Stimulated activated naive CD4-positive, alpha-beta T cell treated with Interleukin-2 at 50 U/mL for 16 hours (primary cell): Measurements from ENCODE around the gene OR52W1.

Source experiments
- DNase-seq: peaks from one replicate; lab custom pipeline; 2025; lab: John Stamatoyannopoulos, UW

OR52W1 gene, protein sequence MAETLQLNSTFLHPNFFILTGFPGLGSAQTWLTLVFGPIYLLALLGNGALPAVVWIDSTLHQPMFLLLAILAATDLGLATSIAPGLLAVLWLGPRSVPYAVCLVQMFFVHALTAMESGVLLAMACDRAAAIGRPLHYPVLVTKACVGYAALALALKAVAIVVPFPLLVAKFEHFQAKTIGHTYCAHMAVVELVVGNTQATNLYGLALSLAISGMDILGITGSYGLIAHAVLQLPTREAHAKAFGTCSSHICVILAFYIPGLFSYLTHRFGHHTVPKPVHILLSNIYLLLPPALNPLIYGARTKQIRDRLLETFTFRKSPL

GRCh38 chr11:6199174-6199810, at the start of gene OR52W1:
OR52W1 (plus strand) TSS chr11:6199224; CDS start chr11:6199224, 0 bp downstream.
- no peak for DNase-seq

- DNase-seq = no peak
Measured at GRCh38 chr11:6151117-6151516, 47.9 kb upstream of the OR52W1 start.

- no peak for DNase-seq
Measured at GRCh38 chr11:6152126-6152525, 46.9 kb upstream of the OR52W1 start.

DNA sequence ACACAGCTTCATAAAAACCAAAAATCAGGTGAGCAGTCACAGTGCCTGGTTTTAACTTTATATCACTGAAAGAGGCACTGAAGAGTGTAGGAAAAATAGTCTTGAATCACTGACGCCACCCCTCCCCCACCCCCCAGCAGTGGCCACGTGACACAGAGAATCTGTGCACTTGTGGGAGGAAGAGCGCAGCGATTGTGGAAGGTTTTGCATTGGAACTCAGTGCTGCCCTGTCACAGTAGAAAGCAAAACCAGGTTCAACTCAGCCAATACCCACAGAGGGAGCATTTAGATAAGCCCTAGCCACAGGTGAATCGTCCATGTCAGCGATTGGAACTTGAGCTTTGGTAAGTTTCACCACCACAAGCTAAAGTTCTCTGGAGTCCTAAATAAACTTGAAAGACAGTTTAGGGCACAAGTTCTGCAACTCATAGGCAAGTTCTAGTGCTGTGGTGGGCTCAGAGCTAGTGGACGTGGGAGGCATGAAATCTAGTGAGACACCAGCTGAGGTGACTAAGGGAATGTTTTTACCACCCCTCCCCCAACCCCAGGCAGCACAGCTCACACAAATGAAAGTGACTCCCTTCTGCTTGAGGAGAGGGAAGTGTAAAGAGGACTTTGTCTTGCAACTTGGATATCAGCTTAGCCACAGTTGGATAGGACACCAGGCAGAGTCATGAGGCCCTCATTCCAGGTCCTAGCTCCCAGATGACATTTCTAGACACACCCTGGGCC, 42.2 kb upstream of the OR52W1 start:
- DNase-seq = no peak

GRCh38 chr11:6170226-6170625, 28.8 kb upstream of the OR52W1 start, which contains the start of gene OR52B2:
OR52B2 (minus strand) TSS chr11:6170326; CDS start chr11:6170326, 0 bp downstream.
- DNase-seq = no peak

- no peak for DNase-seq
Measured at GRCh38 chr11:6175440-6175839, 23.6 kb upstream of the OR52W1 start.

DNA sequence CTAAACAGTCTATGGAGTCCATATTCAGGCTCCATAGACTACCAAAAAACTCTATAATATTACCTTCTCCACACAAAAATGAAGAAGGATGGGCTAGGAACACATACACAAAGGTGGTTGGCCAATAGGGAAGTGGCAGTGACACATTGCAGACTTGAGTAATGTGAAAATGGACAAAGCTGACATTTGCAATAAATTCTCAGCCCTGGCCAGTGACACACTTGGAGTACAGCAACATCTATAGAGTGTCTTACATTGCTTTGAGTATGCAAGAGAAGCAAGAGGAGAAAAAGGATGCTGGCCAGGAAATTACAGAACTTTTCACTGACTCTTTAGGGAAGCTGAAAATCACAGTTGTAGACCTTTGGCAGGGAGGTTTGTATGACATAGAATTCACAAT, 7.3 kb upstream of the OR52W1 start:
- DNase-seq = no peak

DNA sequence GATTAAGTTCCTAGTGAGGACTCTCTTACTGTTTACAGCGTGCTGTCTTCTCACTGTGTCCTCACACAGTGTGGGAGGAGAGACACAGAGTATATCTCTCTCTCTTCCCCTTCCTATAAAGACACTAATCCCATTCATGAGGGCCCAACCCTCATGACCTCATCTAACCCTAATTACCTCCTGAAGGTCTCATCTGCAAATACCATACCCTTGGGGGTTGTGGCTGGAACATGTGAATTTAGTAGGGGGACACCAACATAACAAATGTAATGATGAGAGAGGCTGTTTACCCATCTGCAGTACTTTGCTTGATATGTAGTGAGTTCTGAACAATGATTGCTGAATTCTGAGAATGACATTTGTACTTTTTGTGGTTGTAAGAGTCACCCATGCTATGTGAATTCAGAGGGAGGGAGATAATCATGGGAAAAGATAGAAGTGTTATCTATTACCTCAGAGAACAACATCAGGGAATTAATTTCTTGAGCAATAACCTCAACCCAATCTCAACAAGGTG, 4.9 kb upstream of the OR52W1 start:
- no peak for DNase-seq

DNA sequence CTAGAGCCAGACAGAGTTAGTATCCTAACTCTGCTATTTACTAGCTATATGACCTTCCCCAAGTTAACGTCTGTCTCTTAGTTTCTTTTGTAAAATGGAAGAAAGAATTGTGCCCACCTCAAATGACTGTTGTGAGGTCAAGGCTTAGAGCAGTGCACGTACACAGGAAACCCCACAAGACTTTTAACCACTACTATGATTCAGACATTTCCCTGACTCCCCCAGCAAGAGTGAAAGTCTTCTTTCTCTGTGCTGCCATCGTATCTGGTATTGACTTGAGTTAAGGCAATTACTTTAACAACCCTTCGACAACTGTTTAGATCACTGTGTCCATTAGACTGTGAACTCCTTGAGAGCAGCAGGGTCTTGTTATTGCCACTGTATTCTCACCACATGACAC, 2.6 kb upstream of the OR52W1 start:
- no peak for DNase-seq

DNA sequence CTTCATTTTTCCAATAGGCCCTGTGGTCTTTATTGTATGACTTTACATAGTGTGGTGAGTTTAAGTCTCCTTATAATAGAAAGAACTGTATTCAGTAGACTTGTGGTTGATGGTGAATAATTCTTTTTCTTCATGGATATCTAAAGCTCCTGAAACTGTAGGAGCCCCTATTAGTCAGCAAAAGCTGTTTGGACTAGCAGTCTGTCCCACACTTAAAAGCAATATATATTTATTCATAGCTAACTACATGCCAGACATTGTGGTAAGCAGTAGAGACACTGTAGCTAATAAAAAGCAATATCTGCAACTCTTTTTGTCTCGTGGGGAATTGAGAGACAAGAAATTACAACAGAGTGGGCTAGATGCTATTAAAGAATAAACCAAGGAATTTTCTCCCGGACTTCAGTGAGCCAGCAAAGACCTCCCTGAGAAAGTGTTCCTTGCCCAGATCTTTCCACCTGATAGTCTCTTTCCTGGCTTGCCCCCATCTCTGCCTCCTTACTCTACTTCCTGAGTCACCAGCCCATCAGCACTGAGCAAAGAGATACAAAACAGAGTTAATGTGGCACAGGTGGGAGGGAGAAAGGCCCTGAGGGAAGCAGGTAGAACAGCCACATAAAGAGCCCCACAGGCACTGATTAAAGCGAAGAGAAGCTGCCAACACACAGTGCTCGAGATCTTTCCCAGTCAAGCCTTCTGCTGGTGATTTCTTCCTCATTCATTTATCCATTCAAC, 1.4 kb upstream of the OR52W1 start:
- DNase-seq = no peak

GRCh38 chr11:6200975-6201374, 2.0 kb downstream of the OR52W1 start:
- no peak for DNase-seq

DNA sequence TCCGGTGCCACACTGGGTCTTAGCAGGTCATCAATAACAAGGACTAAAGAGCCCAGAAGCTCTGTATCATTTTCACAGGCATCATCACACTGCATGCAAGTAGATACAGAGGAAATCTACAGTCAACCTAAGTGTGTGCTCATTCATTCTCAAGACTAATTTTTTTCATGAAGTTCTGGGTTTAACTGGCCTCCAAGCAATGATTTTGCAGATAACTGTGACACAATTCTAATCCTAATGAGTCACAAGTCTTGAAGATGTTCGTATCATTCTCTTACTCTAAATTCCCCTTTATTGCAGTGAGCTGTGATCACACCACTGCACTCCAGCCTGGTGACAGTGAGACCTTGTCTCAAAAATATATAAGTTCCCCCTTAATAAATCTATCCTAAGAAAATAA, 2.5 kb downstream of the OR52W1 start:
- DNase-seq = no peak

GRCh38 chr11:6202041-6202440, 3.0 kb downstream of the OR52W1 start:
- no peak for DNase-seq

DNA sequence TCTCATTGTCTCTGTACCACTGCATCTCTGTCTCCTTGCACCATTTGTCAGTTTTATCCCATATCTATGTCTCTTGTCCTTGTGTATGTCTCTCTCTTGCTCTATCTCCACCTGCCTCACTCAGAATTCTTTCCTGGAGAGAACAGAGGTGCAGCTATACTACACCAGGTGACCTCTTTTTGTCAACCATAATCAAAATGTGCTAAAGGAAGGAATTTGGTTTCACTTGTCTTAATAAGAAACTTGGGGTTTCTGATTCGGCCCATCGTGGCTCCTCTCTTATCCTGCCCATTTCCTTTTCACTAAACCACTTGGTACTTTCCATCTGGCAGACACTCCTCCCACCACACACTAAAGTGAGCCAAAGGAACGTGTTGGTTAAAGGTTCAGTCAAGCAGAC, 4.3 kb downstream of the OR52W1 start:
- no peak for DNase-seq

GRCh38 chr11:6204706-6205105, 5.7 kb downstream of the OR52W1 start:
- DNase-seq = no peak

- DNase-seq = no peak
Measured at GRCh38 chr11:6205366-6205765, 6.3 kb downstream of the OR52W1 start, which contains the start of gene C11orf42. C11orf42 (plus strand) TSS chr11:6205557; CDS start chr11:6205616, 59 bp downstream.

DNA sequence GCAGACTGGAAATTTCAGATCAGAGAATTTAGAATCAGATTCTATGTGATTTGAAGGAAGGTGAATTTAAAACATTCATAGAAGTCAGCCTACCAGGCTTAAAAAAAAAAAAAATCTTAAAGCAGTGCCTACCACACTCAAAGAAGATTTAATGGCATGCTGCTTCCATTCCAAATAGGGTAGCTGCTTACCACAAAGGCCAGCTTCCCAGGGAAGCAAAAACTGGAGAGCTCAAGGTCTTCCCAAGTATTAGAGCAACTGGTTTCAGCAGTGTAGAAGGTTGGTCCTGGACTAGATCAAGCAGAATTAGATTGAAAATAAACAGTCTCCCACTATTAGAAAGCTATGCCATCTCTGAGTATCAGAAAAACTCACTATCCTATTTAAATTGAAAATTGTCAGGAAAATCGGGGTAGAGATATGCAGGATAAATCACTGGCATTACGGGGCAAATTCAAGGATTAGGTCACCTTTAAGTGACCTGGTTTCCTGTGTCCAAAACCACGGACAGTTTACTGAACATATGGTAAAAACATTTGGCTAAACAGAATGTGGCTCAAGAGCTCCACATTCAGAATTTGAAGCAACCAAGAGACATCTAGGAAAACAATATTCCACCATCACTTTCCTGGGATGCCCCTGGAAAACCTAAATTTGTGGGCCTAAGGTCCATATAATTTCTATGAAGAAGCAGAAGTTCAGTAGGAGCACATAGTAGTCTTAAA, 7.6 kb downstream of the OR52W1 start:
- DNase-seq = no peak

DNA sequence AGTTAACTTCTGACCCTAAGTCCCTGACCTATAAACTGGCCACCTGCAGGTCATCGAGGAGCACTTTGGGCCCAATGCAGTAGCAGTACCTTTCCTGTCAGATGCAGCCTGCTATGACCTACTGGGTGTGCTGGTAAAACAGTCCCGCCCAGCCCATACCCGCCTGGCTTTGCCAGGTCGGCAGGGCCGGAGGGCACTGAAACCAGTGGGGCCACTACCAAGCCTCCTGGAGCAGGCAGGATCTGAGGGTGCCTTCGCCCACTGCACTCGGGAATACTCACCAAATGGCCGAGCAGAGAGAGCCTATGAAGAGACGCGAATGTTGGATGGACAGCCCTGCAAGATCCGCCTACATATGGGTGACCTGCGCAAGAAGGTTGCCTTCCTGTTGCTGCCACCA, 10.8 kb downstream of the OR52W1 start:
- no peak for DNase-seq

DNA sequence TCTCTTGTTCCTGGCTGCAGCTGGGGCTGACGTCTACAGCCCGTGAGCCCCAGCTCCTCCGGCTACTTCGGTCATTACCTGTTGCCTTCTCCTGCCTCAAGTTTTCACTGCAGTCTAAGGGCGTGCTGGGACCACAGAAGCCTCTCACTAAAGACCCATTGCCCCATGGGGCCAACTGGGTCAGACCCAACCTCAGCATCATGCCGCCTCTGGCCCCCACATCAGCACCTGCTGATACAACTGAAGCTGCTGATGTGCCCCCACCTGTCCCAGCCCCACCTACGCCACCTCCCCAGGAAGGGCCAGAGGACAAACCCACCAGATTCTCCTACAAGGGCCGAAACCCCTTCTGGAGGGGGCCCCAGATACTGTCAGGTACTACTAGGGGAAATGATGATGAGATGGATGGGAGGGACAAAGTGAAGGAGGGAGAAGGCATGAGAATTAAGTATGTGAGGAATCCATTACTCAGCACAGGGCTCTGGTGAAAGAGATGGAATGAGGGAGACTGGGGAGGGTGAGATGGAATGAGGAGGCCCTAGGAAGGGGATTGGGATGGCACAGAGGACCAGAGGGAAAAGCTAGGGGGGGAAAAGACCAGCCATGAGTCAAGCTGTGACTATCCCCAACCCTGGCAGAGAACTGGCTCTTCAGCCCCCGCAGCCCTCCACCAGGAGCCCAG, 11.4 kb downstream of the OR52W1 start:
- no peak for DNase-seq

DNA sequence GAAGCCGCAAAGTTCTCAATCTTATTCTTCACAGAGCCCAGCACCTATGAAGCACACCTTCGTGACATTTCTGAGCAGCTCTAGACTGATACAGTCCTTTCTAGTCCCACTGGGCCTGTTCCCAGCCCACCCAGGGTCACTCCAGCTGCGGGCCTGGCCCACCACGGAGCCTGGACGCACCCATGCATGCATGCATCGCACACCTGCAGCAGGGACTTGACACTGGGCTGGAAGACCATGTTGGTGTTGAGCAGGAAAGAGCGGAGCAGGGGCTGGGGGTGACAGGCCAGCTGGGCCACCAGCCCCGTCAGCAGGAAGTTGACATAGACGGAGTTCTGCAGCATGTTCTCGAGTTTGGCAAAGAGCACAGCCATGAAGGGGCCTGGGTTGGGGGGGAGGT, 15.5 kb downstream of the OR52W1 start:
- DNase-seq = no peak

- no peak for DNase-seq
Measured at GRCh38 chr11:6216501-6216900, 17.5 kb downstream of the OR52W1 start.
